Dermis microvascular lymphatic vessel endothelial cell (primary cell): Measurements from ENCODE around the gene GPX6. TPM values are rescaled to one million over a fixed set of nuclear protein-coding genes. Genes with fewer than 3 reads are reported as not detected.
"Not testable (repeated sequence)": the region's sequence is repeated elsewhere in the genome, so short reads cannot be mapped to it uniquely, and the experiment has no call there.

ENCODE experiments used
- DNase-seq, 2 donors: peaks; one replicate each; pipeline versions ENCODE4 v3.0.0 to v3.0.0-alpha.2; 2010; ENCODE audit warnings: low read depth in 2 of 2
- total RNA-seq: library from RNA; depleted of rRNA; stranded (reverse); fragments of >200 nt; gene quantifications from 2 replicates; pipeline ENCODE4 v1.2.1, GENCODE V29; 2014

Gene GPX6
- total RNA-seq, 1 donor from 2014 or later = not detected

DNA sequence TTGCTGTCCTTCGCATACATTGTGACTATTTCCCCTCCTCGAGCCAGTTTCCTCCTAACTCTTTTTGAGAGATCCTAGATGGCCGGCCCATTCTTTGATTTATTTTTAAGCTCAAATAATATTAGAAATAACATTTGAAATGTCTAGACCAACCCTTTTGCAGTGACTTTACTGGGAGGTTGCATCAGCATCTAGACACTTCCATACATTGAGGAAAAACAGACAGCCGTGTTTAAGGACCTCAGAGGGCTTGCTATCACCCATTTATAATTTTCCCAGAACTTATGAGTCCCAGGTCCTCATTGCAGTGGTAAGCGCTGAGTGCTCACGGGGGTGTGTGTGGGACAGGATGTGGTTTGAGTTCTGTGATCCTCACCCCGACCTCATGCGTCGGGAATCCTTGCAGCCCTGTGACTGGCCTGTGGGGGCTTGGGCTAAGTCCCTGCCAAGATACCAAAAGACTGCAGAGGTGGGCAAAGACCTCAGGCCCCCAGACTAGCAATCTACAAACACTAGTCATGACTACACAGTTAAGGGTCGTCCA lies 10.0 kb upstream of the GPX6 start, which contains the start of gene GPX5:
Gene GPX5 (plus strand): TSS at position 386 of the 544 bp plus-strand sequence. CDS start 133 bp downstream, at position 519.
- DNase-seq = no peak

GRCh38 chr6:28523241-28523622 lies 7.6 kb upstream of the GPX6 start:
- no peak for DNase-seq

- no peak for DNase-seq
These were observed 7.1 kb upstream of the GPX6 start for GRCh38 chr6:28522594-28523240.

GRCh38 chr6:28517964-28518363 lies 2.4 kb upstream of the GPX6 start:
- no peak for DNase-seq

DNA sequence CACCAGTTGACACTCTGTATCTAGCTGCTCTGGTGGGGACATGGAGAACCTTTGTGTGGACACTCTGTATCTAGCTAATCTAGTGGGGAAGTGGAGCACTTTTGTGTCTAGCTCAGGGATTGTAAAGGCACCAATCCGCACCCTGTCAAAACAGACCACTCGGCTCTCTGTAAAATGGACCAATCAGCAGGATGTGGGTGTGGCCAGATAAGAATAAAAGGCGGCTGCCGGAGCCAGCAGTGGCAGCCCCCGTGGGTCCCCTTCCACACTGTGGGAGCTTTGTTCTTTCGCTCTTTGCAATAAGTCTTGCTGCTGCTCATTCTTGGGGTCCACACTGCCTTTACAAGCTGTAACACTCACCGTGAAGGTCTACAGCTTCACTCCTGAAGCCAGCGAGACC lies 3.2 kb downstream of the GPX6 start:
- DNase-seq = not testable (repeated sequence)

DNA sequence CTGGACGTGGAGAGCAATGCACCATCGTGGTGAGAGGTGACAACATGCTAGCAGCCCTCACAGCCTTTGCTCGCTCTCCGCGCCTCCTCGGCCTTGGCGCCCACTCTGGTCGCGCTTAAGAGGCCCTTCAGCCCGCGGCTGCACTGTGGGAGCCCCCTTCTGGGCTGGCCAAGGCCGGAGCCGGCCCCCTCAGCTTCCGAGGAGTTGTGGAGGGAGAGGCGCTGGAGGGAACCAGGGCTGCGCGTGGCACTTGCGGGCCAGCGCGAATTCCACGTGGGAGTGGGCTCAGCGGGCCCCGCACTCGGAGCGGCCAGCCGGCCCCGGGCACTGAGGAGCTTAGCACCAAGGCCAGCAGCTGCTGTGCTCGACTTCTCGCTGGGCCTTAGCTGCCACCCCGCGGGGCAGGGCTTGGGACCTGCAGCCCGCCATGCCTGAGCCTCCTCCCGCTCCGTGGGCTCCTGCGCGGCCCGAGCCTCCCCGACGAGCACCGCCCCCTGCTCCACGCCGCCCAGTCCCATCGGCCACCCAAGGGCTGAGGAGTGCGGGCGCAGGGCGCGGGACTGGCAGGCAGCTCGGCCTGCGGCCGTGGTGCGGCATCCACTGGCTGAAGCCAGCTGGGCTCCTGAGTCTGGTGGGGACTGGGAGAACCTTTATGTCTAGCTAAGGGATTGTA lies 3.8 kb downstream of the GPX6 start:
- DNase-seq = no peak

- no peak for DNase-seq
These were observed 8.7 kb downstream of the GPX6 start for GRCh38 chr6:28506807-28507475.

- DNase-seq = no peak
These were observed 9.9 kb downstream of the GPX6 start for GRCh38 chr6:28505733-28506132.

DNA sequence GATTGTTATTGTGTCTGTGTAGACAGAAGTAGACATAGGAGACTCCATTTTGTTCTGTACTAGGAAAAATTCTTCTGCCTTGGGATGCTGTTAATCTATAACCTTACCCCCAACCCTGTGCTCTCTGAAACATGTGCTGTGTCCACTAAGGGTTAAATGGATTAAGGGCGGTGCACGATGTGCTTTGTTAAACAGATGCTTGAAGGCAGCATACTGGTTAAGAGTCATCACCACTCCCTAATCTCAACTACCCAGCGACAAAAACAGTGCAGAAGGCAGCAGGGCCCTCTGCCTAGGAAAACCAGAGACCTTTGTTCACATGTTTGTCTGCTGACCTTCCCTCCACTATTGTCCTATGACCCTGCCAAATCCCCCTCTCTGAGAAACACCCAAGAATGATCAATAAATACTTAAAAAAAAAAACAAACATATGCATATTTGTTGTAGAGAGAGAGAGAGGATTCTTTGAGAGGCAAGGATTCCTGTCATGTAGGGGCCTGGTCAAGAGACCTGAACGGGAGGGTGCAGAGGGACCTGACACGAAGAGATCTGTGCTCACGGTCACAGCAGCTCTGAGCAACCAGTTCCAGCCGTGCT lies 12.8 kb downstream of the GPX6 start:
- not testable (repeated sequence) for DNase-seq

DNA sequence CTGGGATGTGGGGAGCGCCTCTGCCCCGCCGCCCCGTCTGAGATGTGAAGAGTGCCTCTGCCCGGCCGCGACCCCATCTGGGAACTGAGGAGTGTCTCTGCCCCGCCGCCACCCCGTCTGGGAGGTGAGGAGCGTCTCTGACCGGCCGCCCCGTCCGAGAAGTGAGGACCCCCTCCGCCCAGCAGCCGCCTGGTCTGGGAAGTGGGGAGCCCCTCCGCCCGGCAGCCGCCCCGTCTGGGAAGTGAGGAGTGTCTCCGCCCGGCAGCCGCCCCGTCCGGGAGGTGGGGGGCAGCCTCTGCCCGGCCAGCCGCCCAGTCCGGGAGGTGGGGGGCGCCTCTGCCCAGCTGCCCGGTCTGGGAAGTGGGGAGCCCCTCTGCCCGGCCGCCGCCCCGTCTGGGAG lies 13.5 kb downstream of the GPX6 start:
- not testable (repeated sequence) for DNase-seq

GRCh38 chr6:28501259-28501658 lies 14.3 kb downstream of the GPX6 start:
- no peak for DNase-seq

DNA sequence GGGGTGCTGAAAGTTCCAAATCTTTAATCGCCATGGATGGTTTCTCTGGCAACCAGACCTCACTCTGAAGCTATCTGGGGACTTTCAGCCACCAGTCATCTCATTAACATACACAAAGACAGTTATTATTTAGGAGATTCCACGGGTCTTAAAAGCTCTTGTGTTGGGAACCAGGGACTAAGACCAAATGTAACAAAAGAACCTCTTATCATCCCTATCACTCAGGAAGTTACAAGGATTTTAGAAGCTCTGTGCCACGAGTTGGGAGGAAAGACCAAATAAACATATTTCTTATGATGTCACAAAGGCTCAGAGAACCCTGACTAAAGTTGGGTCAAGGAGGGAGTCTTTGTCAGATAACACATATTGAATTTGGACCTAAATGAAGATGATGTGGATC lies 17.7 kb downstream of the GPX6 start:
- no peak for DNase-seq

DNA sequence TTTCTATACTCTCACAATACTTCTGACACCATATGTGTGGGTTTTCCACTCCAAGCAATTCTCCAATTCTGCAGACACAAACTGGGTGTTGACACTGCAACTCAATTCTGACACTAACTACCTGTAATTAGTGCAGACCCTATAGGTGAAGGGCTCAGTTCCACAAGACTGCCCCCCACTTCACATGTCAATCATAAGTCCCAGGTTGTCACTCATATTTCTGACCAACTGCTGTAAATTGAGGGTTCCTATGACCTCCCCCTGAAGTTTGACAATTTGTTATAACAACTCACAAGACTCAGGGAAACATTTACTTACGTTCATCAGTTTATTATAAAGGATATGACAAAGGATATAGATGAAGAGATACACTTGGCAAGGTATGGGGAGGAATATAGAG lies 18.3 kb downstream of the GPX6 start:
- DNase-seq = no peak

DNA sequence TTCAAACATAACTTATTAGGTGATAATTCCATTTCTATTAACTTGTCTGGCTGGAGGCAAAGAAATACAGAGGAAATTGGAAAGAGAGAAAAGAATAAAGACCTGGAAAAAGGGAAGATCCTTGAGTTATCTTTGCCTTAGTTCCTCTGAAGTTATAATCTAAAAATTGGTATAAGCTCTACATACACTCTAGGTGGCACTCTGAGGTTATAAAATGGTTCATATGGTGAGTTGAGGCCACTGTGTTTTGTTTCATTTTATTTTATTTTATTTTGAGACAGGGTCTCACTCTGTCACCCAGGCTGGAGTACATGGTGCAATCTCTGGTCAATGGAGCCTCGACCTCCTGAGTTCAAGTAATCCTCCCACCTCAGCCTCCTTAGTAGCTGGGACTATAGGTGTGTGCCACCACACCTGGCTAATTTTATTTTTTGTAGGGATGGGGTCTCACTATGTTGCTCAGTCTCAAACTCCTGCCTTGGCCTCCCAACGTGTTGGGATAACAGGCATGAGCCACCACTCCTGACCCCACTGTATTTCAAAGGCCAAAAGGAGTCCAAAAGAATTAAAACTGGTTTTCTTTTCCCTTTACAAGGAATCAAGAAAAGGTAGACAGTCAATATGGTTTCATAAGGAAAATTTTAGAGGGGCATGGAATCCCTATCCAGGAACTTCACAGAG lies 19.4 kb downstream of the GPX6 start:
- no peak for DNase-seq

GRCh38 chr6:28491984-28492317 lies 23.6 kb downstream of the GPX6 start:
- no peak for DNase-seq

DNA sequence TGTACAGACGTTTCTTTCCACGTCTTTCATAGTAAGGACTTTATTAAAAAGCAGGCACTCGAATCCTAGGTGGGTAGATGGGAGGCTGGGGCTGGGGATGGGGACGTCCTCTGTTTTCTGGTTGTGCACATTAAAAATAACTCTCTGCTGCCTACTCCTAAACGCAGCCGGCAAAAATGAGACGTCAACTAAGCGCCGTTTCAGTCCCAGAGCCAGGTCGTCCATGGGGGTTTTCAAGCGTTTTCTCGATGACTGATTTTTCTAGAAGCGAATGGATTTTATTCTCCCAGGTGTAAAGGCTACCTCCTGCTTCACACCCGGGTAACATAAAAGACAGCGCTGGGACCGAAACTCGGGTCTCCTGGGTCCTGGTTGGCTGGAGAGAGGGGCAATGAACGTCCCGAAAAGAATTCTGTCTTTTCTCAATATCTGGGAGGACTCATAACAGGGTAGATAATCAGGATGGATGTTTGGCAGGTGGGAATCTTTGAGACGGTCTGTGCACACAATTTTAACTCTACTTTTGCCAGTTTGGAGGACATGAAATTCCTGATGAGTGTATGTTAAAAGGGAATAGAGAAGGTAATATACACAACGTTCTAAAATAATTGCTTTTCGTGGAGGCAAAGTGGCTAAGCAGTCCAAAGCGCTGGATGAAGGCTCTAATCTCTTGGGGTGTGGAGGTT lies 25.2 kb downstream of the GPX6 start:
- DNase-seq = peak in 1 of 2 donors; percentile 7

DNA sequence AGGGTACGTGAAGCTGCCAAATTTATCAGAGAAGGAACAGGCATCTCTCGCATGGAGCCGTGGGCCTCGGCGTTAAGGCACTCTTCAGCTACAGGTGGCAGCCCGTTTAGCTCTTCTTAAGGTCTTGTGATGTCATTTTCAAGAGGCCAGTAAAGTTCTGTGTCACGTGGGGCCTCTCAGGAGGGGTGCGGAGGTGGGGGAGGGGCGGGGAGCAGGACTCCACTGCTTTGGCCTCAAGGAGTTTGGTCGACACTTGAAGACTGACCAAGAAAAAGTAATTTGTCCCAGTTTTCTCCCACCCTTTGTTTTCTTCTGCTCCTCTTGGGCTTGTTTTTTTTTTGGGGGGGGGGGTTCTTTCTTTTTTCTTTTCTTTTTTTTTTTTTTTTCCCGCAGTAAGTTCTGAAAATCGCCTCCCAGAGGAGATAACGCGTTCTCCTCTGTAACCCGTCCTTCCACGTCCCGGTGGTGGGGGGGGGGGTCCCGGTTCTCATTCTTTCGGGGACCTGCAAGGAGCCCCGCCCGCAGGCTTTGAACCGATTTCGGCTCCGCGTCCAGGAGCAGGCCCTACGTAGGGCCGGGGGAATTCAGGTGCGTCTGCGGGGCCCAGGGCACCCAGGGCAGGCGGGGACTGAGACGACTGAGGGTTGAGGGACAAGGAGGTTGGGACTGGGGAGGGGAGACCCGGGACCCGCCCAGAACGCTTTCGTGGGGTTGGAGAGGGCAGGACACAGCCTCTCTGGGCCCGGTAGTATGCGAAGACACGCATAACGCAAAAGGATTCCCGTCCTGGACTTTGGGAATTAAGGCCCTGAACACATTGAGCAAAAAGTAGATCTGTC lies 26.0 kb downstream of the GPX6 start:
- peak in 1 of 2 donors; percentile 45 for DNase-seq

DNA sequence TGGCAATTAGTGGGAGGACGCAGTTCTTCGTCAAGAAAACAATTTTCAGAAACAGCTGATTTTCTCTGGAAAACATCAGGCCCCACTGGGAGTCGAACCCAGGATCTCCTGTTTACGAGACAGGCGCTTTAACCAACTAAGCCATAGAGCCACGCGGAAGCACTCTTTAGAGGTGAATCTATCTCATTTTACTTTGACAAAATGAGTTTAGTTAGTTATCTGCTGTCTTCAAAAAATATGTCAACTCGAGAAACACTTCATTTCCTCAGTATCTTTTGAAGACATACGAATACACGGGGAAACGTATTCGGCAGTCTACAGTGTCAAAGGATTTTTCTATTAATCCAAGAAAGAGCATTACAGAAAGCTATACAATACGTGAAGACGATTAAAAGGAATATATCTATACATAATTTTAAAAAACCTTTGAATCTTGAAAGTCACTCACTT lies 26.7 kb downstream of the GPX6 start:
- DNase-seq = peak; percentile 17 to 60

DNA sequence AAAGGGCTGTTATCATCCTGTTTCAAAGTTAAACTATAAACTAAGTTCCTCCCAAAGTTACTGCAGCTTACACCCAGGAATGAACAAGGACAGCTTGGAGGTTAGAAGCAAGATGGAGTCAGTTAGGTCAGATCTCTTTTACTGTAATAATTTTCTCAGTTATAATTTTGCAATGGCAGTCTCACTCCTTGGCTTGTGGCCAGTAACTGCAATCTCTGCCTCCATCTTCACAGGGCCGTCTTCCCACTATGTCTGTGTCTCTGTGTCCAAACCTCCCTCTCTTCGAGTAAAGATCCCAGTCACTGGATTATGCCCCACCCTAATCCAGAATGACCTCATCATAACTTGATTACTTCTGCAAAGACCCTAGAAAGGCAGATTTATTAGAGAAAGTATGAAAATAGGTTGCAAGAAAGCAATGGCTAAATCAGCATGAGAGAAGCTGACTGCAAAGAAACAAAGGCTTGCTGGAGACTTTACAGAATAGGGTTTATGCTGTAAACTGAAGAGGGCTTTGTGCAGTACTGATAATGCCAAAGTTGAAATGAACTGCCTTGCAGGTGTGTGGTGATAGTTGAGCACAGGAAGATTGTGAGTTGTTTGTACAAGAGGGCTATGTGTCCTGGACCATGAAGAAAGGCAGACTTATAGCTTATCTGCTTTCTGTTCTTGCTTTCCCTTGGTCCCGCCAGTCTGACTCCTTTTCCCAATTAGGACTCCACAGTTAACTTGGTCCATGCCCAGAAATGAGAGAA lies 28.4 kb downstream of the GPX6 start:
- no peak for DNase-seq
